Body of pancreas (tissue), 4 donors: ENCODE measurements around the gene STAG2.

Experiments
- POLR2A ChIP-seq, 3 donors: fragments of 450-650 bp; IDR thresholded peaks; one replicate each; pipeline ENCODE4 v1.6.1; 2016; ENCODE audit warnings: antibody characterized with exemption in 3 of 3, mild to moderate bottlenecking in 2 of 3
- TF ChIP-seq, protein P1 (sequence below), 7 experiments: fragments of 450-650 bp in 4 of 7; fragments of 200-600 bp in 3 of 7; sonication (generic) in 3 of 7; IDR thresholded peaks; one replicate each; pipeline ENCODE4 v1.5.1; 2016 to 2019; ENCODE audit warnings: antibody characterized with exemption in 7 of 7

DNA sequence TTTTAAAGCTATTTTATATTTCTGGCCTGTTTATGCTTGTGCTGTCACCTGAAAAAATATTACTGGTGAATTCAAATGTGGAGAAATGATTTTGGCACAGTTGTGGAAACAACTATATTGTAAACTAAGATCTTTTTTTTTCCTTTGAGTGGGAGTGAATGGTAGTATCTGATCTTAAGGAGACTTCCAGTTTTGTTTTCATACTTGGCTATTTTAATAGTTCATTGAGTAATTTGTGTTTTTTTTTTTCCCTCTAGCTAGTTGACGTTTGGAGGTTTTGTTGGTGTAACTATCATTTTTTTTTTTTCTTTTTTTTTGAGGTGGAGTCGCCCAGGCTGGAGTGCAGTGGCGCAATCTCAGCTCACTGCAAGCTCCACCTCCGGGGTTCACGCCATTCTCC is 10.5 kb downstream of the STAG2 start:
- TF ChIP-seq, protein P1, sequence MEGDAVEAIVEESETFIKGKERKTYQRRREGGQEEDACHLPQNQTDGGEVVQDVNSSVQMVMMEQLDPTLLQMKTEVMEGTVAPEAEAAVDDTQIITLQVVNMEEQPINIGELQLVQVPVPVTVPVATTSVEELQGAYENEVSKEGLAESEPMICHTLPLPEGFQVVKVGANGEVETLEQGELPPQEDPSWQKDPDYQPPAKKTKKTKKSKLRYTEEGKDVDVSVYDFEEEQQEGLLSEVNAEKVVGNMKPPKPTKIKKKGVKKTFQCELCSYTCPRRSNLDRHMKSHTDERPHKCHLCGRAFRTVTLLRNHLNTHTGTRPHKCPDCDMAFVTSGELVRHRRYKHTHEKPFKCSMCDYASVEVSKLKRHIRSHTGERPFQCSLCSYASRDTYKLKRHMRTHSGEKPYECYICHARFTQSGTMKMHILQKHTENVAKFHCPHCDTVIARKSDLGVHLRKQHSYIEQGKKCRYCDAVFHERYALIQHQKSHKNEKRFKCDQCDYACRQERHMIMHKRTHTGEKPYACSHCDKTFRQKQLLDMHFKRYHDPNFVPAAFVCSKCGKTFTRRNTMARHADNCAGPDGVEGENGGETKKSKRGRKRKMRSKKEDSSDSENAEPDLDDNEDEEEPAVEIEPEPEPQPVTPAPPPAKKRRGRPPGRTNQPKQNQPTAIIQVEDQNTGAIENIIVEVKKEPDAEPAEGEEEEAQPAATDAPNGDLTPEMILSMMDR (IDR thresholded peaks at IDR 0.05): no peak
- TF ChIP-seq POLR2A (IDR thresholded peaks at IDR 0.05): no peak
